ENCODE measurements around the gene DPF1.

DNA sequence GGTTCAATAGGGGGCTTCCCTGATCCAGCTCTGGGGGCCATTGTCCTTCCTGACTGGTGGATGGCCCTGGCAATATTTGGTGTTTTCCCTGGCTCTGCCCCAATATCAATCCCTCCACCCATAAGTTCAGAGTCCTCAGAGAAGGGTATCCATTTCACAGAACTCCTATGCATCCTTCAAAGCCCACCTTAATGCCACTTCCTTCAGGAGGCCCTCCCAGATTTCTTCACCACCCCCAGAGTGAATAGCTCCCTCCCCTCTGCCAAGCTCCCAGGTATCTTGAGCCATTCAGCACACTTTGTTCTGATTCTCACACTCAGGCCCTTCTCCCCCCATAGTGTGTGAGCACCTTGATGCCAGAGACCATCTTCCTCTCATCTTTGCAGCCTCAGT is 26.4 kb upstream of the DPF1 start:
- TF ChIP-seq, protein P1, sequence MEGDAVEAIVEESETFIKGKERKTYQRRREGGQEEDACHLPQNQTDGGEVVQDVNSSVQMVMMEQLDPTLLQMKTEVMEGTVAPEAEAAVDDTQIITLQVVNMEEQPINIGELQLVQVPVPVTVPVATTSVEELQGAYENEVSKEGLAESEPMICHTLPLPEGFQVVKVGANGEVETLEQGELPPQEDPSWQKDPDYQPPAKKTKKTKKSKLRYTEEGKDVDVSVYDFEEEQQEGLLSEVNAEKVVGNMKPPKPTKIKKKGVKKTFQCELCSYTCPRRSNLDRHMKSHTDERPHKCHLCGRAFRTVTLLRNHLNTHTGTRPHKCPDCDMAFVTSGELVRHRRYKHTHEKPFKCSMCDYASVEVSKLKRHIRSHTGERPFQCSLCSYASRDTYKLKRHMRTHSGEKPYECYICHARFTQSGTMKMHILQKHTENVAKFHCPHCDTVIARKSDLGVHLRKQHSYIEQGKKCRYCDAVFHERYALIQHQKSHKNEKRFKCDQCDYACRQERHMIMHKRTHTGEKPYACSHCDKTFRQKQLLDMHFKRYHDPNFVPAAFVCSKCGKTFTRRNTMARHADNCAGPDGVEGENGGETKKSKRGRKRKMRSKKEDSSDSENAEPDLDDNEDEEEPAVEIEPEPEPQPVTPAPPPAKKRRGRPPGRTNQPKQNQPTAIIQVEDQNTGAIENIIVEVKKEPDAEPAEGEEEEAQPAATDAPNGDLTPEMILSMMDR (IDR thresholded peaks at IDR 0.05; ENCODE audit: low read depth, low read length, missing input control), result no peak
- TF ChIP-seq YY1 (IDR thresholded peaks at IDR 0.05) (no peak), TAF1 (conservative IDR thresholded peaks at IDR 0.05) (no peak), RAD21 (IDR thresholded peaks at IDR 0.05) (no peak), FOXA1 (IDR thresholded peaks at IDR 0.05) (no peak), JUND (IDR thresholded peaks at IDR 0.05) (no peak), GABPA (IDR thresholded peaks at IDR 0.05 in 1 of 2, conservative IDR thresholded peaks at IDR 0.05 in 1 of 2) (no peak)
- TF ChIP-seq, protein P2, sequence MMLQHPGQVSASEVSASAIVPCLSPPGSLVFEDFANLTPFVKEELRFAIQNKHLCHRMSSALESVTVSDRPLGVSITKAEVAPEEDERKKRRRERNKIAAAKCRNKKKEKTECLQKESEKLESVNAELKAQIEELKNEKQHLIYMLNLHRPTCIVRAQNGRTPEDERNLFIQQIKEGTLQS (IDR thresholded peaks at IDR 0.05), result no peak
- TF ChIP-seq, protein P3, sequence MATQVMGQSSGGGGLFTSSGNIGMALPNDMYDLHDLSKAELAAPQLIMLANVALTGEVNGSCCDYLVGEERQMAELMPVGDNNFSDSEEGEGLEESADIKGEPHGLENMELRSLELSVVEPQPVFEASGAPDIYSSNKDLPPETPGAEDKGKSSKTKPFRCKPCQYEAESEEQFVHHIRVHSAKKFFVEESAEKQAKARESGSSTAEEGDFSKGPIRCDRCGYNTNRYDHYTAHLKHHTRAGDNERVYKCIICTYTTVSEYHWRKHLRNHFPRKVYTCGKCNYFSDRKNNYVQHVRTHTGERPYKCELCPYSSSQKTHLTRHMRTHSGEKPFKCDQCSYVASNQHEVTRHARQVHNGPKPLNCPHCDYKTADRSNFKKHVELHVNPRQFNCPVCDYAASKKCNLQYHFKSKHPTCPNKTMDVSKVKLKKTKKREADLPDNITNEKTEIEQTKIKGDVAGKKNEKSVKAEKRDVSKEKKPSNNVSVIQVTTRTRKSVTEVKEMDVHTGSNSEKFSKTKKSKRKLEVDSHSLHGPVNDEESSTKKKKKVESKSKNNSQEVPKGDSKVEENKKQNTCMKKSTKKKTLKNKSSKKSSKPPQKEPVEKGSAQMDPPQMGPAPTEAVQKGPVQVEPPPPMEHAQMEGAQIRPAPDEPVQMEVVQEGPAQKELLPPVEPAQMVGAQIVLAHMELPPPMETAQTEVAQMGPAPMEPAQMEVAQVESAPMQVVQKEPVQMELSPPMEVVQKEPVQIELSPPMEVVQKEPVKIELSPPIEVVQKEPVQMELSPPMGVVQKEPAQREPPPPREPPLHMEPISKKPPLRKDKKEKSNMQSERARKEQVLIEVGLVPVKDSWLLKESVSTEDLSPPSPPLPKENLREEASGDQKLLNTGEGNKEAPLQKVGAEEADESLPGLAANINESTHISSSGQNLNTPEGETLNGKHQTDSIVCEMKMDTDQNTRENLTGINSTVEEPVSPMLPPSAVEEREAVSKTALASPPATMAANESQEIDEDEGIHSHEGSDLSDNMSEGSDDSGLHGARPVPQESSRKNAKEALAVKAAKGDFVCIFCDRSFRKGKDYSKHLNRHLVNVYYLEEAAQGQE (IDR thresholded peaks at IDR 0.05), result no peak

All from liver (tissue), 3 donors.